HepG2 (cell line): Measurements from ENCODE around the gene ZBTB32. TPM values are rescaled to one million over a fixed set of nuclear protein-coding genes. Genes with fewer than 3 reads are reported as not detected.

Experiments
- ATAC-seq: fragments of 200-7000 bp; cut with Tn5 transposase; 3 replicates; pipeline ENCODE4 v1.9.1; 2020; ENCODE audit warnings: mild to moderate bottlenecking, moderate library complexity
- BruUV-seq: library from RNA; stranded (reverse); fragments of 400-500 nt; replicated peaks from 2 replicates; lab custom pipeline; 2021; lab: Mats Ljungman, UMichigan
- CTCF ChIA-PET: fragments of 300-600 bp; formaldehyde crosslinking; extraction: SDS; loops from one replicate; lab custom pipeline; 2021; ENCODE audit warnings: low total read pairs, inconsistent platforms, low intra/inter-chr PET ratio; lab: Yijun Ruan, JAX
- POLR2A ChIA-PET: fragments of 350-600 bp; sonication (Branson Sonifier 250); formaldehyde crosslinking; loops from one replicate; lab custom pipeline; 2020; ENCODE audit warnings: antibody characterized with exemption, inconsistent platforms; lab: Yijun Ruan, JAX
- DNase-seq: peaks from one replicate; pipeline ENCODE4 v3.0.0-alpha.2; 2015; ENCODE audit warnings: low spot score
- FAIRE-seq: peaks from 3 replicates; lab custom pipeline; 2011; peaks lifted over from hg19 to GRCh38; lab: Jason Lieb, UNC
- H2AFZ ChIP-seq: one replicate; pipeline ENCODE4 v1.6.1; 2011; ENCODE audit warnings: low read length, inconsistent platforms
- H3K27ac ChIP-seq: fragments of 300-600 bp; 3 replicates; pipeline ENCODE4 v1.8.0; 2011; ENCODE audit warnings: mixed run types, mild to moderate bottlenecking, mixed read lengths, low read length, inconsistent platforms; ENCODE audit not compliant: insufficient read depth; ENCODE audit errors: extremely low read length
- H3K27me3 ChIP-seq, 2 experiments: fragments of 200-600 bp in 1 of 2; 2 replicates in 1 of 2; 3 replicates in 1 of 2; pipeline versions ENCODE4 v1.6.0 to v1.8.0; 2011; ENCODE audit warnings: low read length in 2 of 2, mild to moderate bottlenecking in 2 of 2, moderate library complexity in 2 of 2, inconsistent platforms in 1 of 2; ENCODE audit not compliant: insufficient read depth in 2 of 2, control insufficient read depth in 1 of 2
- H3K36me3 ChIP-seq, 2 experiments: fragments of 200-600 bp in 1 of 2; replicated peaks in 1 of 2; 2 replicates in 1 of 2; 3 replicates in 1 of 2; pipeline versions ENCODE4 v1.5.1 to v1.8.0; 2011; ENCODE audit warnings: low read length in 2 of 2, inconsistent platforms in 1 of 2; ENCODE audit not compliant: insufficient read depth in 2 of 2, control insufficient read depth in 1 of 2
- H3K4me1 ChIP-seq: 2 replicates; pipeline ENCODE4 v1.5.1; 2012; ENCODE audit warnings: low read length, inconsistent platforms; ENCODE audit not compliant: insufficient read depth
- H3K4me2 ChIP-seq: 2 replicates; pipeline ENCODE4 v1.6.0; 2011; ENCODE audit warnings: low read depth, low read length, inconsistent platforms
- H3K4me3 ChIP-seq, 3 experiments: fragments of 200-600 bp in 1 of 3; sonication (generic), shearing (Covaris generic) in 1 of 3; replicated peaks in 1 of 3; 2 replicates each; pipeline ENCODE4 v1.5.1; 2011 to 2016; ENCODE audit warnings: low read length in 3 of 3, inconsistent platforms in 2 of 3, low read depth in 2 of 3, mild to moderate bottlenecking in 2 of 3, control low read depth in 1 of 3, mixed read lengths in 1 of 3; ENCODE audit not compliant: insufficient read depth in 1 of 3
- H3K79me2 ChIP-seq: one replicate; pipeline ENCODE4 v1.6.1; 2011; ENCODE audit warnings: low read length, inconsistent platforms; ENCODE audit not compliant: insufficient read depth
- H3K9ac ChIP-seq: 2 replicates; pipeline ENCODE4 v1.6.0; 2011; ENCODE audit warnings: mild to moderate bottlenecking, low read depth, low read length, inconsistent platforms; ENCODE audit not compliant: insufficient read depth
- H3K9me3 ChIP-seq: 2 replicates; pipeline ENCODE4 v1.5.1; 2012; ENCODE audit warnings: mild to moderate bottlenecking, low read length
- H4K20me1 ChIP-seq: 2 replicates; pipeline ENCODE4 v1.6.0; 2011; ENCODE audit warnings: inconsistent platforms, mild to moderate bottlenecking, low read length, moderate library complexity; ENCODE audit not compliant: insufficient read depth
- ARID2 ChIP-seq: sonication (generic); formaldehyde crosslinking; IDR thresholded peaks from 2 replicates; pipeline ENCODE4 v1.8.1; 2022; ENCODE audit warnings: mild to moderate bottlenecking, missing genetic modification reagents, borderline replicate concordance
- BHLHE40 ChIP-seq: IDR thresholded peaks from 2 replicates; pipeline ENCODE4 v1.6.1; 2011; ENCODE audit warnings: low read length, improper control_type of control experiment
- HIVEP1 ChIP-seq: sonication (generic); formaldehyde crosslinking; IDR thresholded peaks from 2 replicates; pipeline ENCODE4 v1.4.0; 2020; ENCODE audit warnings: mild to moderate bottlenecking, missing genetic modification reagents
- JUNB ChIP-seq: sonication (generic); formaldehyde crosslinking; IDR thresholded peaks from 2 replicates; pipeline ENCODE4 v1.8.0; 2022; ENCODE audit warnings: missing genetic modification reagents, mild to moderate bottlenecking, borderline replicate concordance
- NFE2L2 ChIP-seq: fragments of 150-350 bp; IDR thresholded peaks from 2 replicates; pipeline ENCODE4 v1.6.1; 2014; ENCODE audit warnings: low read length
- RBFOX2 ChIP-seq: fragments of 200-400 bp; formaldehyde crosslinking; IDR thresholded peaks from 2 replicates; pipeline ENCODE4 v1.6.1; 2017; ENCODE audit warnings: low read depth, mild to moderate bottlenecking, low read length
- RNF2 ChIP-seq: fragments of 450-650 bp; conservative IDR thresholded peaks from 2 replicates; pipeline ENCODE4 v1.6.1; 2016; ENCODE audit warnings: low read depth
- SATB2 ChIP-seq: sonication (generic); formaldehyde crosslinking; IDR thresholded peaks from 2 replicates; pipeline ENCODE4 v1.5.0; 2020; ENCODE audit warnings: missing genetic modification reagents
- SMARCC2 ChIP-seq: fragments of 450-650 bp; IDR thresholded peaks from 2 replicates; pipeline ENCODE4 v1.6.1; 2017; ENCODE audit warnings: antibody characterized with exemption, mild to moderate bottlenecking
- SP4 ChIP-seq: sonication (generic); formaldehyde crosslinking; IDR thresholded peaks from 2 replicates; pipeline ENCODE4 v1.8.1; 2023; ENCODE audit warnings: mild to moderate bottlenecking, missing genetic modification reagents
- TCF12 ChIP-seq, 2 experiments: fragments of 450-650 bp in 1 of 2; sonication (generic) in 1 of 2; formaldehyde crosslinking in 1 of 2; IDR thresholded peaks; 2 replicates each; pipeline versions ENCODE4 v1.6.1 to v1.8.0; 2017 to 2022; ENCODE audit warnings: antibody characterized with exemption in 1 of 2, mild to moderate bottlenecking in 1 of 2, missing genetic modification reagents in 1 of 2, moderate library complexity in 1 of 2
- ZNF3 ChIP-seq: IDR thresholded peaks from 2 replicates; pipeline ENCODE4 v1.7.0; 2017; ENCODE audit warnings: inconsistent platforms
- ZNF382 ChIP-seq: sonication (generic); formaldehyde crosslinking; IDR thresholded peaks from 2 replicates; pipeline ENCODE4 v1.5.0; 2020; ENCODE audit warnings: missing genetic modification reagents, mild to moderate bottlenecking, borderline replicate concordance
- ZNF720 ChIP-seq: sonication (generic); formaldehyde crosslinking; IDR thresholded peaks from 2 replicates; pipeline ENCODE4 v1.4.0; 2020; ENCODE audit warnings: missing genetic modification reagents
- ZNF724P ChIP-seq: sonication (generic); formaldehyde crosslinking; IDR thresholded peaks from 2 replicates; pipeline ENCODE4 v1.8.0; 2022; ENCODE audit warnings: missing genetic modification reagents, borderline replicate concordance
- WGBS: methylation state at CpG from one replicate; pipeline ENCODE4 v1.1.6; 2017; ENCODE audit warnings: low lambda C conversion rate; 5-methylcytosine and 5-hydroxymethylcytosine counted together
- in situ Hi-C: cut with HindIII; loops from 2 replicates; pipeline ENCODE4 v1.10.0; 2017; ENCODE audit warnings: low pct_unique_long_range_greater_than_20kb; ENCODE audit not compliant: extremely low pct_ligation_motif_present
- intact Hi-C: fragments of 100-400 bp; cut with micrococcal nuclease; formaldehyde crosslinking; loops from one replicate; pipeline ENCODE4 v1.10.0; 2022; ENCODE audit not compliant: unreplicated experiment
- polyA plus RNA-seq, 8 experiments: library from polyadenylated mRNA; depleted of rRNA in 3 of 8; stranded (reverse) in 7 of 8; unstranded in 1 of 8; fragments of >200 nt; fragmentation: Illumina TruSeq in 4 of 8; extraction: Trizol in 4 of 8; gene quantifications; 2 replicates each; pipeline versions ENCODE4 v1.2.1 to v1.2.3, GENCODE V29; 2011 to 2016; ENCODE audit warnings: low read depth in 4 of 8, missing spikeins in 1 of 8, mixed read lengths in 1 of 8; ENCODE audit not compliant: insufficient read depth in 1 of 8
- total RNA-seq, 5 experiments: library from RNA; depleted of rRNA; stranded (reverse); fragments of >200 nt; fragmentation: Illumina TruSeq; extraction: Trizol; gene quantifications; 2 replicates each; pipeline ENCODE4 v1.2.3, GENCODE V29; 2016; ENCODE audit warnings: low read depth in 1 of 5
- TF ChIP-seq, protein P1 (sequence below): sonication (generic); formaldehyde crosslinking; IDR thresholded peaks from 2 replicates; pipeline ENCODE4 v1.4.0; 2020; ENCODE audit warnings: missing genetic modification reagents, borderline replicate concordance
- TF ChIP-seq, protein P2 (sequence below): sonication (generic); formaldehyde crosslinking; IDR thresholded peaks from 2 replicates; pipeline ENCODE4 v1.8.1; 2022; ENCODE audit warnings: low read depth, mild to moderate bottlenecking, missing genetic modification reagents

ZBTB32 gene
- total and polyA plus RNA-seq, 2 of the 13 experiments (the other 11 are each of a cell fraction or from before 2014, with no cell fraction given): not detected

DNA sequence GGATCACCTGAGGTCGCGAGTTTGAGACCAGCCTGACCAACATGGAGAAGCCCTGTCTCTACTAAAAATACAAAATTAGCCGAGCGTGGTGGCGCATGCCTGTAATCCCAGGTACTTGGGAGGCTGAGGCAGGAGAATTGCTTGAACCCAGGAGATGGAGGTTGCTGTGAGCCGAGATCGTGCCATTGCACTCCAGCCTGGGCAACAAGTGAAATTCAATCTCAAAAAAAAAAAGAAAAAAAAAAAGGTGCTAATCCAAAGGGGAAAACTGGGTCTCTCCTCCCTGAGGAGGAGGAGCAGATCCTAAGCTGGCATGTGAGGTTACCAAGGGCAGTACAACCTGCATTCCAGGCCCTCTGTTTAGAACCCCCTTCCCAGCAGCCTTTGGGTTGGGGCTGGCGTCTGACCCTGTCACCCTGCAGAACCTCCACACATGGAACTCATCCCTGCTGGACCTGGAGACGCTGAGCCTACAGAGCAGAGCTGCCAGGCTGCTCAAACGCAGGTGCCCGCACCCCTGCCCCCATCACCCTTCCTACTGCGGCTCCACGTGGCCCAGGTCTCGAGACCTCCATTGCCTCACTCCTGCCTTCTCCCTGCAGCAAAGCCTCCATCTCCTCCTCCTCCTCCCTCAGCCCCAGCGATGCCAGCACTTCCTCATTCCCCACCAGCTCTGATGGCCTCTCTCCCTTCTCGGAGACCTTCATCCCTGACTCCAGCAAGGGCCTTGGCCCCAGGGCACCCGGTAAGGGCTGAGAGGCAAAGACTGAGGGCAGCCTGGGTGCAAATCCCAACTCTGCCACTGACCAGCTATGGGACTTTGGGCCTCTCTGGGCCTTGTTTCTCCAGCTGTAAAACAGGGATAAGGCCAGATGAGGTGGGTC, 60.3 kb downstream of the ZBTB32 start:
- H3K79me2 ChIP-seq: peaks cover 3% of the 10 kb centered on the region
- CTCF ChIA-PET: no interaction called here
- no peak overlapping the region for H2AFZ ChIP-seq
- POLR2A ChIA-PET: no interaction called here
- H3K9ac ChIP-seq: no peak overlapping the region
- H3K4me3 ChIP-seq: no peak overlapping the region
- no peak overlapping the region for H3K27ac ChIP-seq
- intact Hi-C loops: no loop called here
- ATAC-seq: no peak
- no peaks in the 10 kb centered on the region for H3K27me3 ChIP-seq
- no peak for FAIRE-seq
- peaks cover 15% of the 10 kb centered on the region for H3K4me1 ChIP-seq
- in situ Hi-C loops: no loop called here
- no peaks in the 10 kb centered on the region for H3K9me3 ChIP-seq
- H3K36me3 ChIP-seq: peaks cover 4 to 21% of the 10 kb centered on the region in 2 experiments; a peak in 4 of 5 replicates
- no peak overlapping the region for H3K4me2 ChIP-seq
- no peak for DNase-seq
- BruUV-seq: no TSS peak
- H4K20me1 ChIP-seq: no peaks in the 10 kb centered on the region
- WGBS: 92% methylated on average over 16 of the region's 17 CpGs
- TF ChIP-seq, protein P1, sequence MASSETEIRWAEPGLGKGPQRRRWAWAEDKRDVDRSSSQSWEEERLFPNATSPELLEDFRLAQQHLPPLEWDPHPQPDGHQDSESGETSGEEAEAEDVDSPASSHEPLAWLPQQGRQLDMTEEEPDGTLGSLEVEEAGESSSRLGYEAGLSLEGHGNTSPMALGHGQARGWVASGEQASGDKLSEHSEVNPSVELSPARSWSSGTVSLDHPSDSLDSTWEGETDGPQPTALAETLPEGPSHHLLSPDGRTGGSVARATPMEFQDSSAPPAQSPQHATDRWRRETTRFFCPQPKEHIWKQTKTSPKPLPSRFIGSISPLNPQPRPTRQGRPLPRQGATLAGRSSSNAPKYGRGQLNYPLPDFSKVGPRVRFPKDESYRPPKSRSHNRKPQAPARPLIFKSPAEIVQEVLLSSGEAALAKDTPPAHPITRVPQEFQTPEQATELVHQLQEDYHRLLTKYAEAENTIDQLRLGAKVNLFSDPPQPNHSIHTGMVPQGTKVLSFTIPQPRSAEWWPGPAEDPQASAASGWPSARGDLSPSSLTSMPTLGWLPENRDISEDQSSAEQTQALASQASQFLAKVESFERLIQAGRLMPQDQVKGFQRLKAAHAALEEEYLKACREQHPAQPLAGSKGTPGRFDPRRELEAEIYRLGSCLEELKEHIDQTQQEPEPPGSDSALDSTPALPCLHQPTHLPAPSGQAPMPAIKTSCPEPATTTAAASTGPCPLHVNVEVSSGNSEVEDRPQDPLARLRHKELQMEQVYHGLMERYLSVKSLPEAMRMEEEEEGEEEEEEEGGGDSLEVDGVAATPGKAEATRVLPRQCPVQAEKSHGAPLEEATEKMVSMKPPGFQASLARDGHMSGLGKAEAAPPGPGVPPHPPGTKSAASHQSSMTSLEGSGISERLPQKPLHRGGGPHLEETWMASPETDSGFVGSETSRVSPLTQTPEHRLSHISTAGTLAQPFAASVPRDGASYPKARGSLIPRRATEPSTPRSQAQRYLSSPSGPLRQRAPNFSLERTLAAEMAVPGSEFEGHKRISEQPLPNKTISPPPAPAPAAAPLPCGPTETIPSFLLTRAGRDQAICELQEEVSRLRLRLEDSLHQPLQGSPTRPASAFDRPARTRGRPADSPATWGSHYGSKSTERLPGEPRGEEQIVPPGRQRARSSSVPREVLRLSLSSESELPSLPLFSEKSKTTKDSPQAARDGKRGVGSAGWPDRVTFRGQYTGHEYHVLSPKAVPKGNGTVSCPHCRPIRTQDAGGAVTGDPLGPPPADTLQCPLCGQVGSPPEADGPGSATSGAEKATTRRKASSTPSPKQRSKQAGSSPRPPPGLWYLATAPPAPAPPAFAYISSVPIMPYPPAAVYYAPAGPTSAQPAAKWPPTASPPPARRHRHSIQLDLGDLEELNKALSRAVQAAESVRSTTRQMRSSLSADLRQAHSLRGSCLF (CRISPR knock-in tag): no peak
- TF ChIP-seq ZNF720 (CRISPR knock-in tag) (no peak), ZNF3 (no peak), ZNF724P (no peak), ZNF382 (CRISPR knock-in tag) (no peak), JUNB (CRISPR knock-in tag) (no peak), RNF2 (no peak), NFE2L2 (no peak), BHLHE40 (no peak), SATB2 (CRISPR knock-in tag) (no peak), RBFOX2 (no peak), SMARCC2 (no peak), HIVEP1 (CRISPR knock-in tag) (no peak), SP4 (CRISPR knock-in tag) (no peak), TCF12 (IDR thresholded peaks at IDR 0.05) (no peak), TCF12 (CRISPR knock-in tag; IDR thresholded peaks at IDR 0.05) (no peak), ARID2 (CRISPR knock-in tag) (no peak)
- TF ChIP-seq, protein P2, sequence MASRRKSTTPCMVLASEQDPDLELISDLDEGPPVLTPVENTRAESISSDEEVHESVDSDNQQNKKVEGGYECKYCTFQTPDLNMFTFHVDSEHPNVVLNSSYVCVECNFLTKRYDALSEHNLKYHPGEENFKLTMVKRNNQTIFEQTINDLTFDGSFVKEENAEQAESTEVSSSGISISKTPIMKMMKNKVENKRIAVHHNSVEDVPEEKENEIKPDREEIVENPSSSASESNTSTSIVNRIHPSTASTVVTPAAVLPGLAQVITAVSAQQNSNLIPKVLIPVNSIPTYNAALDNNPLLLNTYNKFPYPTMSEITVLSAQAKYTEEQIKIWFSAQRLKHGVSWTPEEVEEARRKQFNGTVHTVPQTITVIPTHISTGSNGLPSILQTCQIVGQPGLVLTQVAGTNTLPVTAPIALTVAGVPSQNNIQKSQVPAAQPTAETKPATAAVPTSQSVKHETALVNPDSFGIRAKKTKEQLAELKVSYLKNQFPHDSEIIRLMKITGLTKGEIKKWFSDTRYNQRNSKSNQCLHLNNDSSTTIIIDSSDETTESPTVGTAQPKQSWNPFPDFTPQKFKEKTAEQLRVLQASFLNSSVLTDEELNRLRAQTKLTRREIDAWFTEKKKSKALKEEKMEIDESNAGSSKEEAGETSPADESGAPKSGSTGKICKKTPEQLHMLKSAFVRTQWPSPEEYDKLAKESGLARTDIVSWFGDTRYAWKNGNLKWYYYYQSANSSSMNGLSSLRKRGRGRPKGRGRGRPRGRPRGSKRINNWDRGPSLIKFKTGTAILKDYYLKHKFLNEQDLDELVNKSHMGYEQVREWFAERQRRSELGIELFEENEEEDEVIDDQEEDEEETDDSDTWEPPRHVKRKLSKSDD (CRISPR knock-in tag): no peak
